ENCODE data around the gene CMYA5. TPM values are rescaled to one million over a fixed set of nuclear protein-coding genes. Genes with fewer than 3 reads are reported as not detected.

Gene CMYA5
- total RNA-seq, 2 donors from 2014 or later: 13.8 to 26.1 TPM

GRCh38 chr5:79814699-79815098 lies 125.1 kb downstream of the CMYA5 start:
- H3K4me1 ChIP-seq (replicated peaks): no peaks in the 10 kb centered on the region
- intact Hi-C loops (cut with DNase I): no loop called here
- H3K27me3 ChIP-seq (replicated peaks; ENCODE audit: insufficient read depth): no peaks in the 10 kb centered on the region
- TF ChIP-seq POLR2AphosphoS5 (IDR thresholded peaks at IDR 0.05): no peak
- no peak for TF ChIP-seq CTCF (IDR thresholded peaks at IDR 0.05)
- no peak for TF ChIP-seq POLR2A (IDR thresholded peaks at IDR 0.05)
- 86% methylated on average over 2 of the region's 2 CpGs for WGBS
- no peaks in the 10 kb centered on the region for H3K9me3 ChIP-seq
- DNase-seq (ENCODE audit: low spot score): no peak
- H3K36me3 ChIP-seq: no peaks in the 10 kb centered on the region
- no peak overlapping the region for H3K27ac ChIP-seq
- H3K4me3 ChIP-seq: no peak overlapping the region

- no peak for DNase-seq (ENCODE audit: low spot score)
- intact Hi-C loops (cut with DNase I): no loop called here
- WGBS: 92% methylated on average over 2 of the region's 2 CpGs
Observed at GRCh38 chr5:79816014-79816413, 126.4 kb downstream of the CMYA5 start.

GRCh38 chr5:79820648-79821047 lies 131.0 kb downstream of the CMYA5 start:
- H3K27ac ChIP-seq: no peak overlapping the region
- H3K36me3 ChIP-seq: no peaks in the 10 kb centered on the region
- H3K4me3 ChIP-seq: no peak overlapping the region
- intact Hi-C loops (cut with DNase I): no loop called here
- no peaks in the 10 kb centered on the region for H3K27me3 ChIP-seq (replicated peaks; ENCODE audit: insufficient read depth)
- H3K9me3 ChIP-seq: no peaks in the 10 kb centered on the region
- 95% methylated on average over 5 of the region's 5 CpGs for WGBS
- TF ChIP-seq CTCF (IDR thresholded peaks at IDR 0.05): no peak
- no peak for TF ChIP-seq POLR2AphosphoS5 (IDR thresholded peaks at IDR 0.05)
- TF ChIP-seq POLR2A (IDR thresholded peaks at IDR 0.05): no peak
- H3K4me1 ChIP-seq (replicated peaks): no peaks in the 10 kb centered on the region
- no peak for DNase-seq (ENCODE audit: low spot score)

More at GRCh38 chr5:79816014-79816413, 126.4 kb downstream of the CMYA5 start:
- Histone ChIP-seq H3K9me3 (no peaks in the 10 kb centered on the region), H3K36me3 (no peaks in the 10 kb centered on the region), H3K4me1 (replicated peaks) (no peaks in the 10 kb centered on the region), H3K27me3 (replicated peaks; ENCODE audit: insufficient read depth) (no peaks in the 10 kb centered on the region), H3K4me3 (no peak overlapping the region), H3K27ac (no peak overlapping the region)
- no peak for TF ChIP-seq POLR2AphosphoS5 (IDR thresholded peaks at IDR 0.05)
- TF ChIP-seq POLR2A (IDR thresholded peaks at IDR 0.05): no peak

GRCh38 chr5:79824444-79824843 lies 134.8 kb downstream of the CMYA5 start:
- H3K9me3 ChIP-seq: no peaks in the 10 kb centered on the region
- no peak overlapping the region for H3K27ac ChIP-seq
- H3K4me1 ChIP-seq (replicated peaks): no peaks in the 10 kb centered on the region
- TF ChIP-seq CTCF (IDR thresholded peaks at IDR 0.05) (no peak), POLR2A (IDR thresholded peaks at IDR 0.05) (no peak), POLR2AphosphoS5 (IDR thresholded peaks at IDR 0.05) (no peak)
- no peak overlapping the region for H3K4me3 ChIP-seq
- no peak for DNase-seq (ENCODE audit: low spot score)
- no peaks in the 10 kb centered on the region for H3K27me3 ChIP-seq (replicated peaks; ENCODE audit: insufficient read depth)
- WGBS: 54% methylated on average over 2 of the region's 2 CpGs
- intact Hi-C loops (cut with DNase I): no loop called here
- H3K36me3 ChIP-seq: no peaks in the 10 kb centered on the region

GRCh38 chr5:79825802-79826201 lies 136.2 kb downstream of the CMYA5 start:
- Histone ChIP-seq H3K4me3 (no peak overlapping the region), H3K4me1 (replicated peaks) (no peaks in the 10 kb centered on the region), H3K27ac (no peak overlapping the region), H3K36me3 (no peaks in the 10 kb centered on the region), H3K27me3 (replicated peaks; ENCODE audit: insufficient read depth) (no peaks in the 10 kb centered on the region), H3K9me3 (no peaks in the 10 kb centered on the region)
- intact Hi-C loops (cut with DNase I): no loop called here
- DNase-seq (ENCODE audit: low spot score): no peak
- no peak for TF ChIP-seq POLR2AphosphoS5 (IDR thresholded peaks at IDR 0.05)
- TF ChIP-seq POLR2A (IDR thresholded peaks at IDR 0.05): no peak
- TF ChIP-seq CTCF (IDR thresholded peaks at IDR 0.05): no peak
- WGBS: 71% methylated on average over 1 of the region's 1 CpG

Measured in prostate gland (tissue), 2 donors.